Measurements from ENCODE around the gene LRFN3. TPM values are rescaled to one million over a fixed set of nuclear protein-coding genes. Genes with fewer than 3 reads are reported as not detected.

LRFN3 gene
- total RNA-seq, 4 donors from 2014 or later: 3.2 to 8.7 (median 5.3) TPM

GRCh38 chr19:35959968-35960320 lies 23.8 kb downstream of the LRFN3 start:
- ATAC-seq (ENCODE audit: low FRiP score): no peak
- DNase-seq (ENCODE audit: low spot score): no peak
- TF ChIP-seq CTCF (IDR thresholded peaks at IDR 0.05): no peak

- no peak for TF ChIP-seq CTCF (IDR thresholded peaks at IDR 0.05)
- no peak for ATAC-seq (ENCODE audit: low FRiP score)
- DNase-seq (ENCODE audit: low spot score): no peak
Measured at GRCh38 chr19:35960432-35960972, 24.3 kb downstream of the LRFN3 start.

GRCh38 chr19:35963514-35963913 lies 27.3 kb downstream of the LRFN3 start:
- TF ChIP-seq CTCF (IDR thresholded peaks at IDR 0.05): no peak
- DNase-seq (ENCODE audit: low spot score) (no peak), ATAC-seq (ENCODE audit: low FRiP score) (no peak)

GRCh38 chr19:35966771-35967170 lies 30.6 kb downstream of the LRFN3 start:
- ATAC-seq (ENCODE audit: low FRiP score) (no peak), DNase-seq (ENCODE audit: low spot score) (no peak)
- no peak for TF ChIP-seq CTCF (IDR thresholded peaks at IDR 0.05)

GRCh38 chr19:35973487-35973886 lies 37.3 kb downstream of the LRFN3 start:
- ATAC-seq (ENCODE audit: low FRiP score) (no peak), DNase-seq (ENCODE audit: low spot score) (no peak)
- no peak for TF ChIP-seq CTCF (IDR thresholded peaks at IDR 0.05)

- TF ChIP-seq CTCF (IDR thresholded peaks at IDR 0.05): no peak
- DNase-seq (ENCODE audit: low spot score) (no peak), ATAC-seq (ENCODE audit: low FRiP score) (no peak)
Measured at GRCh38 chr19:35975608-35976214, 39.5 kb downstream of the LRFN3 start.

GRCh38 chr19:35977446-35978222 lies 41.5 kb downstream of the LRFN3 start:
- no peak for ATAC-seq (ENCODE audit: low FRiP score)
- no peak for DNase-seq (ENCODE audit: low spot score)
- TF ChIP-seq CTCF (IDR thresholded peaks at IDR 0.05): no peak
